ENCODE results near the gene SMARCD2.
"Not testable (repeated sequence)": the region's sequence is repeated elsewhere in the genome, so short reads cannot be mapped to it uniquely, and the experiment has no call there.

Gene SMARCD2

GRCh38 chr17:63871646-63872365, 29.3 kb upstream of the SMARCD2 start:
- not testable (repeated sequence) for H3K4me3 ChIP-seq (ENCODE audit: low read depth, low read length); DNase-seq (ENCODE audit: low read depth)

- not testable (repeated sequence) for DNase-seq (ENCODE audit: low read depth); H3K4me3 ChIP-seq (ENCODE audit: low read depth, low read length)
These were observed 27.8 kb upstream of the SMARCD2 start for GRCh38 chr17:63870292-63870665.

- not testable (repeated sequence) for H3K4me3 ChIP-seq (ENCODE audit: low read depth, low read length); DNase-seq (ENCODE audit: low read depth)
These were observed 27.2 kb upstream of the SMARCD2 start for GRCh38 chr17:63869491-63870291.

- not testable (repeated sequence) for DNase-seq (ENCODE audit: low read depth); H3K4me3 ChIP-seq (ENCODE audit: low read depth, low read length)
- 0 out of 2 replicates have a peak, but pooled peaks have one; percentile 20 for TF ChIP-seq CTCF (IDR thresholded peaks at IDR 0.05; ENCODE audit: control insufficient read depth, extremely low read depth, insufficient read depth)
These were observed 24.1 kb upstream of the SMARCD2 start for GRCh38 chr17:63866625-63867024.

GRCh38 chr17:63859257-63859656, 16.8 kb upstream of the SMARCD2 start:
- no peak overlapping the region for H3K4me3 ChIP-seq (ENCODE audit: low read depth, low read length)
- no peak for TF ChIP-seq CTCF (IDR thresholded peaks at IDR 0.05; ENCODE audit: control insufficient read depth, extremely low read depth, insufficient read depth)
- no peak for DNase-seq (ENCODE audit: low read depth)

GRCh38 chr17:63856425-63856824, 13.9 kb upstream of the SMARCD2 start:
- not testable (repeated sequence) for H3K4me3 ChIP-seq (ENCODE audit: low read depth, low read length); DNase-seq (ENCODE audit: low read depth)

- DNase-seq (ENCODE audit: low read depth): no peak
- no peak overlapping the region for H3K4me3 ChIP-seq (ENCODE audit: low read depth, low read length)
- no peak for TF ChIP-seq CTCF (IDR thresholded peaks at IDR 0.05; ENCODE audit: control insufficient read depth, extremely low read depth, insufficient read depth)
These were observed 12.7 kb upstream of the SMARCD2 start for GRCh38 chr17:63855185-63855584.

GRCh38 chr17:63854709-63855108, 12.2 kb upstream of the SMARCD2 start:
- no peak for DNase-seq (ENCODE audit: low read depth)
- TF ChIP-seq CTCF (IDR thresholded peaks at IDR 0.05; ENCODE audit: control insufficient read depth, extremely low read depth, insufficient read depth): no peak
- H3K4me3 ChIP-seq (ENCODE audit: low read depth, low read length): no peak overlapping the region

GRCh38 chr17:63853260-63853659, 10.8 kb upstream of the SMARCD2 start:
- no peak for DNase-seq (ENCODE audit: low read depth)
- no peak for TF ChIP-seq CTCF (IDR thresholded peaks at IDR 0.05; ENCODE audit: control insufficient read depth, extremely low read depth, insufficient read depth)

More at GRCh38 chr17:63853260-63853659, 10.8 kb upstream of the SMARCD2 start:
- H3K4me3 ChIP-seq (ENCODE audit: low read depth, low read length): no peak overlapping the region

All from LNCaP clone FGC (cell line).